MM.1S (cell line): ENCODE measurements around the gene SDK1.

ENCODE experiments used
- DNase-seq: peaks from one replicate; pipeline ENCODE4 v3.0.0-alpha.2; 2015
- H2AFZ ChIP-seq: fragments of 300-600 bp; sonication (generic); 2 replicates; pipeline ENCODE4 v1.6.0; 2016; ENCODE audit warnings: antibody characterized with exemption, low read length
- H3F3A ChIP-seq: fragments of 300-600 bp; sonication (generic); 2 replicates; pipeline ENCODE4 v1.6.1; 2016; ENCODE audit warnings: mild to moderate bottlenecking, antibody characterized with exemption, low read length, moderate library complexity, mixed read lengths; ENCODE audit not compliant: insufficient read depth
- H3K27ac ChIP-seq: fragments of 300-600 bp; sonication (generic); 2 replicates; pipeline ENCODE4 v1.5.1; 2016; ENCODE audit warnings: mild to moderate bottlenecking, low read length
- H3K27me3 ChIP-seq: fragments of 300-600 bp; sonication (generic); replicated peaks from 2 replicates; pipeline ENCODE4 v1.6.0; 2016; ENCODE audit warnings: low read length; ENCODE audit not compliant: insufficient read depth
- H3K36me3 ChIP-seq: fragments of 300-600 bp; sonication (generic); replicated peaks from 2 replicates; pipeline ENCODE4 v1.6.1; 2016; ENCODE audit warnings: mild to moderate bottlenecking, low read length, mixed read lengths; ENCODE audit not compliant: insufficient read depth
- H3K4me1 ChIP-seq: fragments of 300-600 bp; sonication (generic); 2 replicates; pipeline ENCODE4 v1.6.1; 2016; ENCODE audit warnings: low read length, mixed read lengths
- H3K4me2 ChIP-seq: fragments of 300-600 bp; sonication (generic); 2 replicates; pipeline ENCODE4 v1.6.0; 2016; ENCODE audit warnings: low read depth, low read length
- H3K4me3 ChIP-seq: fragments of 300-600 bp; sonication (generic); 2 replicates; pipeline ENCODE4 v1.5.1; 2016; ENCODE audit warnings: low read length, mixed read lengths
- H3K79me2 ChIP-seq: fragments of 300-600 bp; sonication (generic); 2 replicates; pipeline ENCODE4 v1.6.1; 2016; ENCODE audit warnings: mixed run types, low read length, mixed read lengths
- H3K9ac ChIP-seq: fragments of 300-600 bp; sonication (generic); 2 replicates; pipeline ENCODE4 v1.6.1; 2016; ENCODE audit warnings: low read length, mixed read lengths
- H3K9me2 ChIP-seq: fragments of 300-600 bp; sonication (generic); replicated peaks from 2 replicates; pipeline ENCODE4 v1.6.1; 2016; ENCODE audit warnings: mild to moderate bottlenecking, low read length, mixed read lengths; ENCODE audit not compliant: insufficient read depth
- H3K9me3 ChIP-seq: fragments of 300-600 bp; sonication (generic); replicated peaks from 2 replicates; pipeline ENCODE4 v1.6.1; 2016; ENCODE audit warnings: mild to moderate bottlenecking, low read length, mixed read lengths; ENCODE audit not compliant: insufficient read depth
- H4K20me1 ChIP-seq: fragments of 300-600 bp; sonication (generic); 2 replicates; pipeline ENCODE4 v1.6.1; 2016; ENCODE audit warnings: mild to moderate bottlenecking, low read length, moderate library complexity, mixed read lengths; ENCODE audit not compliant: insufficient read depth
- EZH2 ChIP-seq: fragments of 300-600 bp; sonication (generic); optimal IDR thresholded peaks from 2 replicates; pipeline ENCODE3; 2017; ENCODE audit warnings: low read depth, mild to moderate bottlenecking, antibody characterized with exemption, low read length, mixed read lengths
- EZH2phosphoT487 ChIP-seq: fragments of 300-600 bp; sonication (generic); IDR thresholded peaks from 2 replicates; pipeline ENCODE4 v1.6.1; 2018; ENCODE audit warnings: antibody characterized with exemption, low read length
- TF ChIP-seq, protein P1 (sequence below): fragments of 300-600 bp; sonication (generic); IDR thresholded peaks from 2 replicates; pipeline ENCODE4 v1.5.1; 2016; ENCODE audit warnings: antibody characterized with exemption, low read length, mixed read lengths

The SDK1 gene

GRCh38 chr7:4040109-4040928, 739.3 kb downstream of the SDK1 start:
- DNase-seq, result no peak
- Histone ChIP-seq H3F3A (no peaks in the 10 kb centered on the region), H3K27ac (no peak overlapping the region), H3K9me2 (no peaks in the 10 kb centered on the region), H3K4me2 (no peak overlapping the region), H3K36me3 (no peaks in the 10 kb centered on the region), H3K79me2 (no peaks in the 10 kb centered on the region), H3K4me3 (no peak overlapping the region), H2AFZ (no peak overlapping the region), H3K27me3 (no peaks in the 10 kb centered on the region), H3K9ac (no peak overlapping the region), H3K9me3 (no peaks in the 10 kb centered on the region), H3K4me1 (no peaks in the 10 kb centered on the region), H4K20me1 (no peaks in the 10 kb centered on the region)
- TF ChIP-seq, protein P1, sequence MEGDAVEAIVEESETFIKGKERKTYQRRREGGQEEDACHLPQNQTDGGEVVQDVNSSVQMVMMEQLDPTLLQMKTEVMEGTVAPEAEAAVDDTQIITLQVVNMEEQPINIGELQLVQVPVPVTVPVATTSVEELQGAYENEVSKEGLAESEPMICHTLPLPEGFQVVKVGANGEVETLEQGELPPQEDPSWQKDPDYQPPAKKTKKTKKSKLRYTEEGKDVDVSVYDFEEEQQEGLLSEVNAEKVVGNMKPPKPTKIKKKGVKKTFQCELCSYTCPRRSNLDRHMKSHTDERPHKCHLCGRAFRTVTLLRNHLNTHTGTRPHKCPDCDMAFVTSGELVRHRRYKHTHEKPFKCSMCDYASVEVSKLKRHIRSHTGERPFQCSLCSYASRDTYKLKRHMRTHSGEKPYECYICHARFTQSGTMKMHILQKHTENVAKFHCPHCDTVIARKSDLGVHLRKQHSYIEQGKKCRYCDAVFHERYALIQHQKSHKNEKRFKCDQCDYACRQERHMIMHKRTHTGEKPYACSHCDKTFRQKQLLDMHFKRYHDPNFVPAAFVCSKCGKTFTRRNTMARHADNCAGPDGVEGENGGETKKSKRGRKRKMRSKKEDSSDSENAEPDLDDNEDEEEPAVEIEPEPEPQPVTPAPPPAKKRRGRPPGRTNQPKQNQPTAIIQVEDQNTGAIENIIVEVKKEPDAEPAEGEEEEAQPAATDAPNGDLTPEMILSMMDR, result no peak
- no peak for TF ChIP-seq EZH2
- no peak for TF ChIP-seq EZH2phosphoT487

GRCh38 chr7:4042402-4043045, 741.5 kb downstream of the SDK1 start:
- no peaks in the 10 kb centered on the region for H4K20me1 ChIP-seq
- TF ChIP-seq, protein P1, result no peak
- TF ChIP-seq EZH2phosphoT487 (no peak), EZH2 (no peak)
- no peak overlapping the region for H2AFZ ChIP-seq
- H3K4me2 ChIP-seq, result no peak overlapping the region
- H3K9me3 ChIP-seq, result no peaks in the 10 kb centered on the region
- no peak overlapping the region for H3K4me3 ChIP-seq
- H3K9ac ChIP-seq, result no peak overlapping the region
- H3K27ac ChIP-seq, result no peak overlapping the region
- no peak for DNase-seq
- H3K79me2 ChIP-seq, result no peaks in the 10 kb centered on the region
- no peaks in the 10 kb centered on the region for H3K36me3 ChIP-seq
- H3K27me3 ChIP-seq, result no peaks in the 10 kb centered on the region
- H3F3A ChIP-seq, result no peaks in the 10 kb centered on the region
- no peaks in the 10 kb centered on the region for H3K4me1 ChIP-seq
- no peaks in the 10 kb centered on the region for H3K9me2 ChIP-seq

- Histone ChIP-seq H3K9me3 (no peaks in the 10 kb centered on the region), H3K4me1 (no peaks in the 10 kb centered on the region), H3K36me3 (no peaks in the 10 kb centered on the region), H3F3A (no peaks in the 10 kb centered on the region), H3K4me2 (no peak overlapping the region), H4K20me1 (no peaks in the 10 kb centered on the region), H3K4me3 (no peak overlapping the region), H3K27me3 (no peaks in the 10 kb centered on the region), H3K79me2 (no peaks in the 10 kb centered on the region), H3K9ac (no peak overlapping the region), H3K9me2 (no peaks in the 10 kb centered on the region), H3K27ac (no peak overlapping the region), H2AFZ (no peak overlapping the region)
- TF ChIP-seq, protein P1, result no peak
- TF ChIP-seq EZH2phosphoT487 (no peak), EZH2 (no peak)
- DNase-seq, result no peak
Observed at GRCh38 chr7:4043988-4044387, 742.9 kb downstream of the SDK1 start.
